Astrocyte (in vitro differentiated cells and primary cell): Measurements from ENCODE around the gene KCTD15.

Source experiments
- CTCF ChIP-seq: IDR thresholded peaks from 2 replicates; pipeline ENCODE4 v1.5.1; 2011; ENCODE audit warnings: low read depth, mild to moderate bottlenecking, inconsistent platforms, low read length, moderate library complexity; ENCODE audit not compliant: insufficient read depth
- EZH2 ChIP-seq: IDR thresholded peaks from 2 replicates; pipeline ENCODE4 v1.6.1; 2012; ENCODE audit warnings: mild to moderate bottlenecking, low read length, inconsistent platforms; ENCODE audit not compliant: insufficient read depth

GRCh38 chr19:33862981-33863380 lies 66.3 kb downstream of the KCTD15 start:
- TF ChIP-seq EZH2 (no peak), CTCF (no peak)
